DMS 273 (cell line): ENCODE data around the gene FOXN4.
"Not testable (repeated sequence)": the region's sequence is repeated elsewhere in the genome, so short reads cannot be mapped to it uniquely, and the experiment has no call there.

Source experiments
- DNase-seq: peaks from one replicate; lab custom pipeline; 2025; ENCODE audit not compliant: unreplicated experiment; lab: John Stamatoyannopoulos, UW

Gene FOXN4, protein sequence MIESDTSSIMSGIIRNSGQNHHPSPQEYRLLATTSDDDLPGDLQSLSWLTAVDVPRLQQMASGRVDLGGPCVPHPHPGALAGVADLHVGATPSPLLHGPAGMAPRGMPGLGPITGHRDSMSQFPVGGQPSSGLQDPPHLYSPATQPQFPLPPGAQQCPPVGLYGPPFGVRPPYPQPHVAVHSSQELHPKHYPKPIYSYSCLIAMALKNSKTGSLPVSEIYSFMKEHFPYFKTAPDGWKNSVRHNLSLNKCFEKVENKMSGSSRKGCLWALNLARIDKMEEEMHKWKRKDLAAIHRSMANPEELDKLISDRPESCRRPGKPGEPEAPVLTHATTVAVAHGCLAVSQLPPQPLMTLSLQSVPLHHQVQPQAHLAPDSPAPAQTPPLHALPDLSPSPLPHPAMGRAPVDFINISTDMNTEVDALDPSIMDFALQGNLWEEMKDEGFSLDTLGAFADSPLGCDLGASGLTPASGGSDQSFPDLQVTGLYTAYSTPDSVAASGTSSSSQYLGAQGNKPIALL

DNA sequence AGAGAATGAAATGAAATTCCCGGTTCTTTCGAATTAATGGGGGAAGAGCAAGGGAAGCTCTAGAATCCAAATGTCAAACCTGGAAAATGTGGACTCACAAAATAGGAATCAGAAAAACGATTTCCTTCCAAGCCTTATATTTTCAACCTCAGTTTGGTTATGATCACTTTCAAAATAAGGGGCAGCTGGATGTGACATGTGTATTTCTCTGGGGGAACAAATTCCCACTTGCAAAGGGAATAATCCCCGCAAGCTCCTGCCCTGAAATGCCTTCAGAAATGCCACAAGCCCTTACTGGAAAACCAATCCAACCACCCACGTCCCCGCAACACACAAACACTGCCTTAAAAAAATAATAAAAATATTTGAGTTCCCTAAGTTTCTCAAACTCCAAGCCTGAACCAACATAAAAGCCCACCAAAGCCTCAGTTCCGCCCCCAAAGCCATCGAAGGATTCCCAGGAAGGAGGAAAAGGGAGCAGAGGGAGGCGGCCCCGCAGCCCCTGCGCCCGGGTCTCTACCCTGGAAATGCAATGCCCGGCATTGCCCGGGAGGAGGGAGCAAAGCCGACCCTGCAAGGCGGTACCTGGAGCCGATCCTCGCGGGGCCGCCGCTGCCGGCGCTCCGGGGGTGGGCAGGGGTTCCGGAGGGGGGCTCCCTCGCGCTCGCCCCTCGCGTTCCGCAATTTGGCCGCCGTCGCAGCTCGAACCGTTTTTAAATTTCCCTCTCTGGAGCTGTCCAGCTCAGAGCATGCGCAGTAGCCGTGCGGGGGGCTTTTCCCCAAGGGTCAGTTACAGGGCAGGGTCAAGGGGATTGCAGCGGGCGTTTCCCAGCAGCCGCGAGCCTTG is at the start of gene FOXN4:
Gene FOXN4 (minus strand): TSS at position 751 of the 847 bp plus-strand sequence. CDS start 963 bp downstream, outside the sequence.
- peak; percentile 62 for DNase-seq

DNA sequence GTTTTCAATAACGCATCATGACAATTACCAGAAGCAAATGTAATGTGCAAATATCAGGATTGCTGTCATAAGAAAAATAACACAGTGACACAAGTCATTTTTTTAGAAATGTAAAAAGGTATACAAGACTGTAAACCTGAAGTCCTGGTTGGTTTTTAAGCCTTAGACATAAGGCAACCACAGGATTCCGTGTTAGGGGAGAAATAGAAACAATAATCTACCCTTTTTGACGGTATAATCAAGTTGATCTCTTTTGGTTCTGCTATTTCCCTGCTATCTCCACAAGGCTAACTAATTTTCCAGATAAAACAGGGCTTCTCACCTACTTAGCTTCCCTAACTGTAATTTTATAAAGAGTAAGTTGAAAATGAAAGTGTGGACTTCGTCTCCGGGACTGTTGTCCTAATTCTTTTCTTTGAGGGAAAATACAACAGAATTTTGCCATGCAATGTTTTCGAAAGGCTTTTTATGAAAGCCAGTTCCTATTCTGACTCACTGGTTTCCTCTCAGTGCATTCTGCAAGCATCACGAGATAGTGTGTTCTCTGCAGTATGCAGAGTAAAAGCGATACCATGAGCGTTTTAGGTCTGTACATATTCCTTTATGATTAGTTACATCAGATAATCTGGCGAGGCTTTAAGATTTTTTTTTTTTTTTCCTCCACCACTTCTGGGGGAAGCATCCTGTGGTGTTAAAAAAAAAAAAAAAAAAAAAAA is 49.2 kb upstream of the FOXN4 start:
- DNase-seq: no peak

DNA sequence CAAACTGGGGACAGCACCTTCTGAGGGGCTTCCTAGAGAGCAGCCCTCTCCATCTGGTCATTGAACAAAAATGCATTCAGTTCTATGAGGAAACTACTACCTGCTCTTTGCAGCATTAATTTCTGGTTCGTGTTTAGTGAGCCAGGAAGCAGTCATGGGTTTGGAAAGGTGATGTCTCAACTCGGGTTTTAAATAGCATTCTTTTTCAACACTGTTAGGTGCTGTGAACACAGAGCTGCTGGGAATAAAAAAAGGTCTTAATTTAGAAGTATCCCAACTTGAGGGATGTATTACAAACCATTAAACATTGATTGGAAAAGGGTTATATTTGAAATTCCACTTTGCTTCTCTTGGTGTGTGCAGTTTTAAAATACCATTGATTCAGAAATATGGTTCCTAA is 47.9 kb upstream of the FOXN4 start:
- DNase-seq: no peak

DNA sequence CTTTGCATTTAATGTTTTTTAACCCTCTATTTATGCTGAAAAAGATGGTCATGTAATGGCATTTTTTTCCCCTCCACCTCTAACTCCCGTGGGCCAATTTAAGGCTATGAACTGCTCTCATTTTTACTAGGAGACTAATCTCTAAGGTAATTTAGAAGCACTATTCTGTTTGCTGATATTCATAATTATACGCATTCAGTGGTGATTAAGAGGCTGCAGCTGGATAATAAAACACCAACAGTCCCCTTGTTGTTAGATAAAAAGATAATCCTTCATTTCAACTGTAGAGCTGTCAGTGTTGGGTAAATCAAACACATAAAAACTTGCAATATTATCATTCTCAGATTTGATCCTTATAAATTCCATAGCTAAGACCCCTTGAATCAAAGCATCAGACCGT is 47.5 kb upstream of the FOXN4 start:
- DNase-seq: no peak

DNA sequence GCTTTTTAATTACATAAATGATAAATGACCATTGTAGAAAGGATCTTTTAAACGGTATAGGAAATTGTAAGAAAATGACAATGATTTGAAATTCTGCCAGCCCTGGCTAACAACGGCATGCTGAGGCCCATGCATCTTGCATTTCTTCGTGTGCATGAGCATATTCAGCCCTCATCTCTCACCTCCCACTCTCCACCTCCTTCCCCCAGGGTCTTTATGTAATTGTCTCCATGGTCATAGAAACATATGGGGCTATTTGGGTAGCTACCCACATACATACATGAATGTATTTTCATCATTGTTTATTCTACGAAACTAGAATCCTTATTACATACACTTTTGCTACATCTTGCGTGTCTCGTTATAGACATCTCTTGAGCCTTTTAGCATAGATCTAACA is 43.1 kb upstream of the FOXN4 start:
- no peak for DNase-seq

DNA sequence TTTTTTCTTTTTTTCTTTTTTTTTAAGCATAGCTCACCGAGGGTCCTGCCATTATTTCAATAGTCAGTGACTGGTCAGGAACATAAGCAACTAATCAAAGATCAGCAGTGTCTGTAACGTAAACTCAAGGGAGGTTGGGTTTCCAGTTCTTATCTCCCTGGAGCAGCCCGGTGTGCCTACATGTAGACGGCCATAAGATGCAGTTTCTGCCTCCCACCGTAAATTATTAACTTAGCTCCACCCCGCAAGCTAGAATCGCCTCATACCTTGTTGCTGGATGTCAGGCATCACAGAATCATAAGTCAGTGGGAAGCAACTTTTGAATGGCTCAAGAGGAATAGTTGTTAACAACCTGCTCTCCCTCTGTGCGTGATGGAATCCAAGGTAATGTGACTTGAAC is 38.5 kb upstream of the FOXN4 start, which contains the start of gene MYO1H:
Gene MYO1H (plus strand): TSS at position 312 of the 400 bp plus-strand sequence. CDS start 61 bp downstream, at position 373.
- DNase-seq: no peak

DNA sequence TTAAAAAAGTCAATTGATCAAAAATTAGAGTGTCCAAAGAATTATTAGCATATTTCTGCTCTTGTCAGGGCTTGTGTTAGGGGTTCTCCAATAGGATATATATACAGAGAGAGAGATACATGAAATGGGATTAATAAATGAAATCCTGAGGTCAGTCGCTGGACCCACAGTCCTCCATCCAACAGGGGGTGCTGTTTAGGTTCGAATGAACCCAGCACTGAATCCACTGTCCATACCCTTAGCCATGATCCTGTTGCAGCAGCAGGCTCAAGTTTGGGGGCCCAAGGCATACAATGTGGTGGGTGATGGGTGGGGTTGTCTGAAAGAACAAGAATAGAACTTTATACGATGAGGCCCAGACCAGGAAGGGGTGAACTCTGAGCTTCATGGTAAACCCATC is 37.8 kb upstream of the FOXN4 start:
- DNase-seq: no peak

DNA sequence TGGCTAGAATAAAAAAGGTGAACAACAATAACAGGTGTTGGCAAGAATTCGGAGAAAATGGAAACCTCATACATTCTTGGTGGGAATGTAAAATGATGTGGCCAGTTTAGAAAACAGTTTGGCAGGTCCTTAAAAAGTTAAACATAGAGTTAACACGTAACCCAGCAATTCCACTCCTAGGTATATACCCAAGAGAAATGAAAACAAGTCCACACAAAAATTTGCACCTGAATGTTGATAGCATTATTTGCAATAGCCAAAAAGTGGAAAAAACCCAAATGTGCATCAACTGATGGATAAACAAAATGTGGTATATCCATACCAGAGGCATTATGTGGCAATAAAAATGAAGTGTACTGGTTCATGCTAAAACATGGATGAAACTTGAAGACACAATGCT is 36.3 kb upstream of the FOXN4 start:
- no peak for DNase-seq

DNA sequence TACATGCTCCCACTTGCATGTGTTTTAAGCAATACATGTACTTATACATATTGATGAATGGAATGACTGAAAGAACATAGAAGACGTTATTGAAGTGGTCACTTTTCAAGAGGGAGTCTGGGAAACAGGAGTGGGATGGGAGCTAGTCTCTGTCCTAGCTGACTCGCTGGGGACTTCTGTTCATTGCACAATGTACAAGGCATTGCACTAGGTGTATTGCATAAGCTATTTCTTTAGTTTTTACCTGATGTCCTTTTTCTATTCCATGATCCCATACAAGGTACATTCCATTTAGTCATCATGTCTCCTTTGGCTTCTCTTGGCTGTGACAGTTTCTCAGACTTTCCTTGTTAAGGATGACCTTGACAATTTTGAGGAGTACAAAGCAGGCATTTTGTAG is 34.6 kb upstream of the FOXN4 start:
- DNase-seq: no peak

DNA sequence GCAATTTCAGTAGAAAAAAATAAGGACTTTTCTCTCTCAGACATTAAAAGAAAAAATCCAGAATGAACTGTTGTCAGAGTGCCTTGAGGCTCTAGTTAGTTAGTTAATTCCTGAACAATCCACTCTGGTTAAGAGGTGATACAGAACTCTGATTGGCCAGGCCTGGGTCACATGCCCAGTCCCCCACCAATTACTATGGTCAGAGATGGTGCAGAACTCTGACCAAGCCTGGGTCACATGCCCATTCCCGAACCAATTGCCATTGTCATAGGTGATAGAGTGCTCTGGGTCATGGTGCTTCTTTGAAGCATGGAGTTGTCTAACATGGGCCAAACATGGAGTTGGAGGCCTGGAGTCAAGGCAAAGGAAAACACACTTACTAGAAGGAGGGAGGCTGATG is 27.5 kb upstream of the FOXN4 start:
- no peak for DNase-seq

DNA sequence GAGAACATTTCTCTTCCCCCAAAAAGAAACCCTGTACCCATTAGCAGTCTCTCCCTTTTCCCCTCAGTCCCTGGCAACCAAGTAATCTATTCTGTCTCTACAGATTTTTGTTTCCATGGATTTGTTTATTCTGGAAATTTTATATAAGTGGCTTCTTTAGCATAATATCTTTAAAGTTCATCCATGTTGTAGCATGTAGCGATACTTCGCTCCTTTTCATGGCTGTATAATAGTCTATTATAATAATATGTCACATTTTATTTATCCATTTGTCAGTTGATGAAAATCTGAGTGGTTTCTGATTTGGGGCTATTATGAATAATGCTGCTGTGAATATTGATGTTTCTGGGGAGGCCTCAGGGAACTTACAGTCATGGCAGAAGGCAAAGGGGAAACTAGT is 25.8 kb upstream of the FOXN4 start:
- no peak for DNase-seq

DNA sequence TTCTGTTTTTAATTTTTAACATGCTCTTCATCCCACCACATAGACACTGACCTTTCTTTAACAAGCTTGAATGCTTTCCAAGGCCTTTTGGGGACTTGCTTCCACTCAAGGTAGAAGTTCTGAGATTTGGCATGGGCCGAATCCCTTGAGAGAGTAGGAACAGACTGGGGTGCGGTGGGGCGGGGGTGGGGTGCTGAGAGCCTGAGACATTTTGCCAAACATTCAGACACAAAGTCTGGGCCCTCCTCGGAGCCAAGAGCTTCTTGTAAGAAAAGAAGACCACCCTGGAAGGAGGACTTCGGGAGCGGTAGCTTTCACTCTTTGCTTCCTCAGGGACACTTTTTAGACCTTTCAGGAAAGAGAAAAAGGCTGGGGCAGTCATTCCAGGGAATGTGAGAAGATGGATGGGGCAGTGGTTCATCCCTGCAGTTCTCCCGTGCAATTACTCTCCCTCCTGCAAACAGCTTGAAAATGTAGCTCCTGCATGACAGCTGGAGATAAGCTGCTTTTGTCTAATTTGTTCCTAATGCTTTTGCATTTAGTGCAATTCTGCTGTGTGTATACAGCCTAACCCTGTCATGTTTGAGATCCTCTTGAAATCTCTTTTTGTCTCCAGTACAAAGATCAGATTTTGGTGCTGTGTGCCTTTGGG is 22.3 kb upstream of the FOXN4 start:
- DNase-seq: peak; percentile 53

DNA sequence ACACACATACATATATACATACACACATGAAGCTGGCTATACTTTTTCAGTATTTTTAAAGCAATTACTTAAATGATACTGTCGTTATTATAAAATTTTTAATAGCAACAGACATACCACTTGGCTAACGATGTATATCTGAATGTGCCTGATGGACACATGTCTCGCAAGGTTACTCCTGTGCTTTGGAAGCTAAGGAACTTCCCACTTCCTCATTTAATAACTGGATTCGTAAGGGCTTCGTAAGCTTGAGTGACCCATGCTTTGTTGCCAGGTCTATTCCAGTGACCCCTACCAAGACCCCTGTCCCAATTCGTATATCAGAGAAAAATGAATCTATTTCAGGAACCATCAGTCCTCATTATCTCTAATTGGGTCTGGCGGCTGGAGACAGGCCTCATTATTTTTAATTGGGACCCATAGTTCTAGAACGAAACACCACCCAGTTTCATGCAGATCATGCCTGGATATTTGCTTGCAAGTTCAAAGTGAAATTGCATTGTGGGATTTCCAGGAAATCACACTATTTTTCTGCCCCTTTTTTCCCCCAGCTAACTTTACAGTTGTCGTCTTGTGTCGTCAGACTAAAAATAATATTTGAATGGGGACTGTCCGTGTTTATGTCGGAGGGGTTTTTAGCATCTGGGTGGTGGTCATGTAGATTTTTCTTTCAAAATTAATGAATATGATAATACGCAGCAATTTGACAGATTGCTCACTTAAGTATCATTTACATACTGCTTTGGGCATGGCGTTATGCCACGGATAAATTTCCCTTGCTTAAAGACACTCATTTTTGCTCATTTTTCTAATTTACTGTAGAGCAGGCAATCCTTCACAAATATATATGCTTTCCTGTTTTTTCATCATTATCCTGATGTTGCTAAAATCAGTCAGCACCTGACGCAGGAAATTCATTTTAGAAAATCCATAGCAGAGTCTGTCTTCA is 21.5 kb upstream of the FOXN4 start:
- DNase-seq: peak; percentile 27

DNA sequence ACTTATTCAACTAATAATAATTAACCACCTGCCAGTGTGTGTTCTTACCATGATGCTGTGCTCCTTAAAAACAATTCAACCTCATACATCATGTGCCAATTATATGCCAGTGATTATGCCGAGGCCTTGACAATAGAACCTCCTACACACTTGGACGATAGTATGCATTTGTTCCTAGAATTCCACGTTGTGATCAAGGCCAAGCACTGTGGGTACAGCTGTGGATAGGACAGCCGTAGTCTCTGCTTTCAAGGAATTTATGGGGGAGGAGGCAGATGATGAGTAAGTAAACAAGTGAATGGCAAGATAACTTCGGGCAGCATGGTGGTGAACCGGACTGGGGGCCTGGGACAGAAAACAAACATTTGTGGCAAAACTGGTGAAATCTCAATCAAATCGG is 20.6 kb upstream of the FOXN4 start:
- DNase-seq: no peak

DNA sequence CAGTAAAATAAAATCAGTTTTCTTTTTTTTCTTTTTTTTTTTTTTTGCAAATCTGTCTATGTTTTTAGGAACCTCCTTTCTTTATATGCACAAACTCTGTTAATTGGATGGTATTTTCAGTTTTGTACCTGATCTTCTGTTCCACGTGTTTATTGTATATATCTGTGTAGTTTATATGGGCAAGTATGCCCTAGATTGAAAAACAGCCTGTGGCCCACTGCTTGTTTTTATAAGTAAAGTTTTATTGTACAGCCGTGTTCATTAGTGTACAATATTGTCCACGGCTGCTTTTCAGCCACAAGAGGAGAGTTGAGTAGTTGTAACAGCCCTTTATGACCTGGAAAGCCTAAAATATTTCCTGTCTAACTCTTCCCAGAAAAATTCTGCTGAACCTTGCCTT is 19.9 kb upstream of the FOXN4 start:
- no peak for DNase-seq

DNA sequence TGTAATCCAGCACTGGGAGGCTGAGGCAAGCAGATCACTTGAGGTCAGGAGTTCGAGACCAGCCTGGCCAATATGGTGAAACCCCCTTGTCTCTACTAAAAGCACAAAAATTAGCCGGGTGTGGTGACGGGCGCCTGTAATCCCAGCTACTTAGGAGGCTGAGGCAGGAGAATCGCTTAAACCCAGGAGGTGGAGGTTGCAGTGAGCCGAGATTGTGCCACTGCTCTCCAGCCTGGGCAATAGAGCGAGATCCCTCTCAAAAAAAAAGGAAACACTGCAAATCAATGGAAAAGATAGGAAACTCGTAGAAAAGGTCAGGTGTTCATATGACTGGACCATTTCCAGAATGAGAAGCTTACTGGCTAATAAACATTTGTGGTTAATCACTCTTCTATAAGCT is 12.2 kb upstream of the FOXN4 start:
- not testable (repeated sequence) for DNase-seq

DNA sequence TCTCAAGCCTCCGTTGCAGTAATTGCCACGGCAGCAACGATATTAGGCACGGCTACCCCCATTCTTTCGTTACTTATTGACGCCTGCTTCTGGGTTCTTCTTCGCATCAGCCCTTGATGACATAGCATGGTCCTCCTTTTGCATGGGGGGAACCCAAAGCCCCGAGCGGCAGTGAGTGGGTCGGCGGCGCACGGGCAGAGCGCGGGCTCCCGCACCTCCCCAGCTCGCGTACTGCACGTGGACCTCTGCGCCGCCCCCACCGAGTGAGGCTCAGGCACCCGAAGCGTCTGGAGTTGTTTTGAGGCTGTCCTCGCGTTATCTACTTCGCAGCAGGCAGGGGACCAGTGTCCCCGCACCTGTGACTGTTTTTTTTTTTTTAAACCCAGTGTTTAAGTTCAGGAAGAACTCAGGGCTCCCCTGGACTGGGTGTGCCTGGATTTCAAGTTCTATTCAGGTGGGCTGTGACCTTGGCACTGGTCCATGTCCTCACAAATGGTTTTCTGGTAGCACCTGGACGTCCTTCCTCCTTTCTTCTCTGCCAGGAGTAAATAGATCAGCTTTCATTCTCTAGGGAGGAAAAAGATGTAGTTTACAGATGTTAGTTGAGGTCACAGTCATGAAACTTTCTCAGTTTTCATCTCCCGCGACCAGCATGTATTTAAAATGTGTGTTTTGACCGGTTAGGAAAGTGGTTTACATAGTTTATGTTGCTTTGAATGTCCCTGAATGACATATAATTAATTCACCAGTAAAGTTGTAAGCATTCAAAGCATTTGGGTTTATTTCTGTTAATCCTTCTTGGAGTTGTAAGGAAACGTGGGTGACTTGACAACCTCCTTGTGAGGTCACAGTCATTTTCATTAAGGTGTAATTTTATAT is 1.4 kb upstream of the FOXN4 start:
- DNase-seq: peak; percentile 77

DNA sequence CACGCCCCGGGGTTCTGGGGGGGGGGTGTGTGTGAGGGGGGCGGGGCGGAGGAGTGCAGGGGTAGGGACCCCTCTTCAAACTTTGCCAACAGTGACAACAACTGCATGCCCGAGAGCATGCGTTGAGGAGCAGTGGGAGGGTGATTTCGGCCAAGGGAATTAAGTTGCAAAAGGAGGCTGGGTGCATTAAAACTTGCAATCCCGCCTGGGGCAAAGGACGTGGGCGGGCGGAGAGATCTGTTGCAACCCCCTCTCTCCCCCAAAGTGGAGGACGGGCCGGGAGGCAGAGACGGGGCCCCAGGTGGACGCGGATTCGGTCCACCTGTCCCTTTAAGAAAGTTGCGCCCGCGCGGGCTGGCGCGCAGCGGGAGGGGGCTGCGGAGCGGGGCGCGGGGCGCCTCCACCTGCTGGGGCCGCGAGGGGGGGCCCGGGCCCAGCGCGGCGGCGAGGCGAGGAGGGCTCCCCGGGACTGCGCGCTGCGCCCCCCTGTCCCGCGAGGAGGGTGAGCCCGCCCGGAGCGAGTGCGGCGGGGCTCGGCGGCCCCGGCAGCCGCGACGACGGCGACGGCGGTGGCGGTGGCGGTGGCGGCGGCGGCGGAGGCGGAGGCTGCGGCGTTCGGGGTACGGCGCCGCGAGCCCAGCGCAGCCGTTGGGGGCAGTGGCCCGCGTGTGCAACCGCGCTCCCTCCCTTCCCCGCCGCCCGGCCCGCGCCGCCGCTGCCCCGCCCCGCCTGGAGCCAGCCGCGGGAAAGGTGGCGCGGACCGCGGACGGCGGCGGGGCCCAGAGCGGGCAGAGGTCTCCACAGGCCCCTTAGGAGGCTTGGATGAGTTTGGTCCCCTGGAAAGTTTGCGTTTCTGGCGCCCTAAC is 530 bp upstream of the FOXN4 start:
- peak; percentile 78 for DNase-seq
